UCSD-AML1 (cell line): Measurements from ENCODE around the gene TM7SF3.

Source experiments
- DNase-seq: peaks from one replicate; lab custom pipeline; 2025; ENCODE audit not compliant: unreplicated experiment; lab: John Stamatoyannopoulos, UW

TM7SF3 gene

DNA sequence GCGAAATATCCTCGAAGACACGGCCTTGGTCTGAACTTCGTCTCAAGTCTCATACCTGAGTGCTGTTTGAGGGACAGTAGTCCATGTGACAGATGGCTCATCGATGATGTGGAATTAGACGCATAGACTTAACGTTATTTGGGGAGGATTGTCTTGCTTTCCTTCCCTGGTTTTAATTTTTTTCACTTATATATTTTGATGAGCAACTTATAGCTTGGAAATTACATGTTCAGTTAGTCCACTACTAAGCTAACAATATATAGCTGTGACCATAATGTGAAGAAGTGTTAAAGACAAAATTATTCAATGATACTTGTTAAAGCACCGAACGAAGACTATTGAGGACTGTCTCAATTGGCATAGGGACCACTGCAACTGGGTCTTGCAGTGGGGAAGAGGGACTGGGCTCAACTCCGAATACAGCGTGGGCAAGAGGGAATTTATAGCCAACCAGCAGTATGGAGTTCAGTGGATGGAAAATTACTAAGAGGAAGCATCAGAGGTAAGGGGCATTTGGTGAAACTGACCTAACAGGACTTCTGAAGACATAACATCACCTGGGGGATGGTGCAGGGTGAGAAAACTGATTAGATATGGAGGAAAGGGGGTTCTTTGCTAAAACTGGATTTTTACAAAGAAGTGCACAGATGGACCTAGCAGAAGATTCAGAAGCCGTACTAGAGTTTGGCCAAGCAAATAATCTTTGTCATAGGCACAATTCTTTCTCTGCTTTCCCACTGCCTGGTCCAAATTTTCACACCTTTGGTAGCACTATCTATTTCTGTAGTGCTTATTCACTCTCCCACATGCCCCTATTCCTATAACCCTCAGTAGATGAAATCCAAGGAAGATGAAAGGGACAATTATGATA lies 910 bp upstream of the TM7SF3 start:
- DNase-seq = no peak

DNA sequence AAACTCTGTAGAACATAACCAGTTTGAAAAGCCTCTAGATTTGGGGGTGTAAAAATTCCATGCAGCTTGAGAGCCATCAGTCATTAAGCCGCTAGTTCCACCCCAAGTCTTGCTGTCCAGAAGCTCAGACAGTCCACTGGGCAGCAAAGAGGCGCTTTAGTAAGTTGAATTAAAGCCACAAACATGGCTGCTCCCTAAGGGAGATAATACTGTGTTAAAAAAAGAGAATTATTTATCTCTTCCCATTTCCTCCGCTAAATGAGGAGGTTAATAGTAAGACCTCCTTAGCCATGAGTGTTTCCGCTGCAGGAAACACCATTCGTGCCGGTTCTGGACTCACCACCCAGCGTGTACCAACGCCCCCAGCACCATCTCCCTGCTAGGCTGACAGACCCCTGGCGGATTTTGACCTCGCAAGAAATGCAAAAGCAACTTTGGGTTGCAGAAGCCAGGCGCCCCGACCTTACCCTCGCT lies 536 bp downstream of the TM7SF3 start:
- DNase-seq = no peak

DNA sequence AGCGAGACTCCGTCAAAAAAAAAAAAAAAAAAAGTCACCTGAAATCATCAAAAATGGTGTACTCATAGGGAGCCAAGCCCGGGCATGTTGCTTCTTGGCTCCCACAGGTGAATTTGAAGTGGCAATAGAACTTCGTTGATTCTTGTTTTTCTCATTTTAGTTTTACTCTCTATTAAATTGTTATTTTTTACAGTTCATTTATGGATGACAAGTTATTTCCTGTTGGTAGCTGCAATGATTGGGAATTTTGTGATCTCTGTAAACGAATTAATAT lies 1.3 kb downstream of the TM7SF3 start:
- DNase-seq = no peak

DNA sequence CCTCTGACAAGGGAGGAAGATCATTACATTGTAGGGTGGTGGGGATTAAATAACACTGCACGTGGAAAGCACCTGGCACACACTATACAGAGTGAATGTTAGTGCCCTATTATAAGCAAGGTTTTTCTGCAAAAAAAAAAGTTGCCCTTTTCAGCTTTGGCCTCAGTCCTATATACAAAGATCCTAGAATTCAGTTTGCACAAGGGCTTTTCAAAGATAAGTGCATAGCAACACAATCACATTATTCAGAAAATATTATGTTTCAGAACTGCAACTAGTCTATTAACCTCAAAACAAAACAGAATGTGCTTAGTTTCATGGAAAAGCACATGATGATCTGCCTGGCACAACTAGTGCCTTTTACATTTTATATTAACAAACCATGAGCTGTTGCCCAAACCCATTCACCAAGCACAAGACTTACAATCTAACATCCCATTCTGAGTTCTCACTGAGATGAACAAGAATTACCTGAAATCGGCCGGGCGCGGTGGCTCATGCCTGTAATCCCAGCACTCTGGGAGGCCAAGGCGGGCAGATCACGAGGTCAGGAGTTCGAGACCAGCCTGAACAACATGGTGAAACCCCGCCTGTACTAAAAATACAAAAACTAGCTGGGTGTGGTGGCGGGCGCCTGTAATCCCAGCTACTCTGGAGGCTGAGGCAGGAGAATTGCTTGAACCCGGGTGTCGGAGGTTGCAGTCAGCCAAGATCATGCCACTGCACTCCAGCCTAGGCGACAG lies 1.8 kb downstream of the TM7SF3 start:
- DNase-seq = no peak

DNA sequence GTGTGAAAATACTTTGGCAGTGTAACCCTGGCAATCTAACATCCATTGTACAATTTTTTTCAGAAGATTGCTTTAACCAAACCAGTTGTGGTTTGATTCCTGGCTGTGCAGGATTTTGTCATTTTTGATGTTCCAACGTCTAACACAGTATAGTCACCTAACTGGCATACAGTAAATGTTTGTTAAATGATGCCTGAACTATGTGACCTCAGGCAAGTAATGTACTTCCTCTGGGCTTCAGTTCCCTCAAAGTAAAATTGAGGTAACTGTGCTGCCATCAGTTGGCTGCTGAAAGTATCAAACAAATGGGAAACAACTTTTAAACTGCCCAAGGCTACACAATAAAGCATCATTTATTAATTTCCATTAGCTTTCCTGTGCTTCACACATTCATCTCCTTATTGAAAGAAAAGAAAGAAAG lies 4.3 kb downstream of the TM7SF3 start:
- no peak for DNase-seq

- no peak for DNase-seq
Observed at GRCh38 chr12:27008081-27008480, 6.1 kb downstream of the TM7SF3 start.

DNA sequence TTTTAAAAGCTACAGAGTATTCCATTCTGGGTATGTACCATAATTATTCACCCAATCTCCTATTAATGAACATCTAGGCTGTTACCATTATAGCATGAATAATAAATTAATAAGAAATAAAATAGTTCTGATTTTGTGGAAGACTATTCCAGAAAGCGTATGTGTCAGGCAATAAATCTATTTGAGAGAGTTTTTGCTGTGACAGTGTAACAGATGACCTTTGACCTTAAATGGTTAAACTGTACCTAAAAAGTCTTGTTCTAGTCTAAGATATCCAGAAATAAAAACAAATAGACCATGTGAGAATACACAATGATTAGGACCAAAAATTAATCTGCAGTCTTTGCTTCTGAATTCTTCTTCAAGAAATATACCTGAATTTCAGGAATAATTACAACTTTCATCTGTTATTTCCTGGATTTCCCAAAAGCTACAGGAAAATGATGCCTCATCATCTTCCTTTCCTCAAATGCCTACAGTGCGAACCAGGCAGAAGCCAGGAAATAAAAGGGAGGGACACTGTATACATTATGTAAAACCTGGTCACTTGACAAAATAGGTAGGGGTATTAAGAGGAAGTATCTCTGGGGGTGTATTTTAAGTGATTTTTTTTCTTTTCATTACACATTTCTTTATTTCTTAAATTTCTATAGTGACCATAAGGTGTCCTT lies 7.3 kb downstream of the TM7SF3 start:
- DNase-seq = no peak

DNA sequence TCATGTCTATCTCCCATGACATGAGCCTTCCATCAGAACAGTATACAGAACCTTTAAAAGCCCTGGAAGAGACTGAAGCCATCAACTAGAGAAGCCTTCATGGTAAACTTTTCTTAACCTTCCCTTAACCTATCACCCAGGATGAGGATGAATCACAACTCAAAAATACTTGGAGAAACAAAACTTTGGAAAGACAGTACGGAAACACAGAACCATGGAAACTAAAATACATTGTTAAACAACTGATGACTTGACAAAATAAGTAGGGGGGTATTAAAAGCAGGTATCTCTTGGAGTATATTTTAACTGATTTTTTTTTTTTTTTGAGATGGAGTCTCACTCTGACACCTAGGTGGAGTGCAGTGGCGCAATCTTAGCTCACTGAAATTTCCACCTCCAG lies 8.7 kb downstream of the TM7SF3 start:
- no peak for DNase-seq

DNA sequence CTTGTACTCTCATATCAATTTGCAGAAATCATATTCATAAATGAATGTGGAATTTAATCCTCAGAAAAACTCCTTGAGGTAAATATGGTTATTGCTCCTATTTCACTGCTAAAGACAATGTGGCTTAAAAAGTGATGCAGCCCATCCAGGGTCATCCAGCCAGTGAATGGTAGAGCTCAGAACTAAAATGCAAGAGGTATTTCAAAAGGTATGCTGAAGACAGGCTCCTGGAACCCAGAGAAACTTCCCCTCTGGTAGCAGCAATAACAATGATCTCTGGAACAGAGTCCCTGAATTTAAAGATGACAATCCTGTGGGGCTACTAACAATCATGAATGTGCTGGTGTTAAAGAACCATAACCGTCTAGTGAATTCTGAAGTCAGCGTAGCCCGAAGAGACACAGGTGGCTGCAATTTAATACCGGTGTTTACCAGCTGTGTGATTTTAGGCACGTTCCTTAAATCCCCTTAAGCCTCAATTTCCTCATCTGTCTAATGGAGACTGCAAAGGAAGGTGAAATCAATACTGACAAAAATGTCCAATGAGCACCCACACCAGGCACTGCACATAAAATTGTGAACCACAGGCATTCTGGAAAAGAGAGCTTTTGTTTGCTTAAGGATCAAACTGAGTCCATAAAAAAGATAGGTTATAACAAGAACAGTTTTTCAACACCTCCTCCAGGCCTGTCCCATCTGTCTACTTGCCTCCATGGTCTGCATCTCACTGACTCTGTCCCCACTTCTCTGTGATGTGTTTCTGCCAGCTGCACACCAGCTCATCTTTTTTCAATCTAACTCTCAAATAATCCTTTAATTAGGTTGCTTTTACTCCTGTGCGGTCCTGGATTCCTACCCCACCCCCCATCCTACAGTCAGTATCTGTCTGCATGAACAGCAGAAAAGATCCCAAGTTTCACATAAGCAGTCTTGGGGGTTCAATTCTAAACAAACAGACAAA lies 10.5 kb downstream of the TM7SF3 start:
- no peak for DNase-seq

GRCh38 chr12:27002141-27002540 lies 12.0 kb downstream of the TM7SF3 start:
- DNase-seq = no peak

DNA sequence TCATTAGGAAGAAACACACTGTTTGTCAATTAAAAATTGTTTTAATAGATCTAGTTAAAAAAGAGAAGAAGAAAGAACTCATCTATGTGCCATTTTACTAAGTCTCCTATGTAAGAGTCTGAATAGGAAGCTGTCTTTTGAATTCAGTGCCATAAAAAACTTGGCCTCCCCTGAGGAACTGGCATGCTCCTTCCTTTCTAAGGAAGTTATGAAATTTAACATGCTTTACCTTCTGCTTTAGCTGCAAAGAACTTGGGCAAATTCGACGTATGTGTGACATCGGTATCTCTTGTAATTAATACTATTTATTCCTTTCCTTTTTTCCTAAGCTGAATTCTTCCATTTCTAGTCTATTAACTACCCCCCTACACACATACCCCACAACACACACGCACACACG lies 12.5 kb downstream of the TM7SF3 start:
- DNase-seq = no peak

DNA sequence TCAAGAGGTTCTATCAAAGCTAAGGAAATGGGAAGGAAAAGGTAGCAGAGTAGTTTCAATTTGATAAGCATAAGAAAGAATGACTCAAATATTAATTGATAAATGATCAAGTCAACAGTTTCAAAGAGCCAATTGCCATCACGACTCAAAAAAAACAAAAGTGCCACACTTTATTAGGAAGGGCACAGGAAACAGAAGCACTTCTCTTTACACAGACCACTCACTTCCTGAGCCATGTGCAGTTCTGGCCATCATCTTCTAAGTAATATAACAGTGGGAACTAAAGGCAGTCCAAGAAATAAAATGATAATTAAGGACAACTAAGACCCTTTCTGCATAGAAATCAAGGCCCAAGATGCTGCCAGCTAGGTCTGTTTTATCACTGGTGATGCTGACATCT lies 13.2 kb downstream of the TM7SF3 start:
- DNase-seq = no peak

GRCh38 chr12:26997003-26997402 lies 17.2 kb downstream of the TM7SF3 start:
- no peak for DNase-seq

- no peak for DNase-seq
Observed at GRCh38 chr12:26995706-26996105, 18.5 kb downstream of the TM7SF3 start.

GRCh38 chr12:26994109-26994508 lies 20.1 kb downstream of the TM7SF3 start:
- no peak for DNase-seq

DNA sequence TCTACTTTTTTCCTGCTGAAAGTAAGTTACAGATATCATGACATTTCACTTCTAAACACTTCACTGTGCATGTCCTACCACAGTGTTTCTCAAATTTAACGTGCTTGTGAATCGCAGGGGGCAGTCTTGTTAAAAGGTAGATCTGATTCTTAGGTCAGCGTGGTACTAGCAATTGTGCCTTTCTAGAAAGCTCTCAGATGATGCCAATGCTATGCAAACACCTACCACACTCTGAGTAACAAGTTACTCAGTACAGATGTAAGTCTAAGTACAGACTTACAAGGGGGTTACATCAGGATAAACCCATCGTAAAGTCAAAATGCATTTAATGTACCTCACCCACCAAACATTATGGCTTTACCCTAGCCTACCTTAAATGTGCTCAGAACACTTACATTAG lies 22.4 kb downstream of the TM7SF3 start:
- DNase-seq = no peak

DNA sequence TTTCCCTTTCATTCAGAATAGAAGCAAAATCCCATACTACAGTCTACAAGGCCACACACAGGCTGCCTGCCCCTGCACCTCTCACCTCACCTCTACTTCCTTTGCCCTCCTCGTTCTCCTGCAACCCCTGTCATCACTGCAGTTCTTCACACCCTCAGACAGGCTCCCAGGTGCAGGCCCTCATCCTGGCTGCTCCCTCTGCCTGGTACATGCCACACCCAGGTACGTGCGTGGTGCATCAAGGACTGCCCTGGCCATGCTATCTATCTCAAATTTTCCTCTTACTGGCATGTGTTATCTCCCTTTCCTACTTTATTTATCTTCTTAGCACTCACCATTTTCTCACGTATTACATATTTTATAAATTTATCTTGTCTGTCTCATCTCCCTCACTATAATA lies 24.3 kb downstream of the TM7SF3 start:
- DNase-seq = no peak

DNA sequence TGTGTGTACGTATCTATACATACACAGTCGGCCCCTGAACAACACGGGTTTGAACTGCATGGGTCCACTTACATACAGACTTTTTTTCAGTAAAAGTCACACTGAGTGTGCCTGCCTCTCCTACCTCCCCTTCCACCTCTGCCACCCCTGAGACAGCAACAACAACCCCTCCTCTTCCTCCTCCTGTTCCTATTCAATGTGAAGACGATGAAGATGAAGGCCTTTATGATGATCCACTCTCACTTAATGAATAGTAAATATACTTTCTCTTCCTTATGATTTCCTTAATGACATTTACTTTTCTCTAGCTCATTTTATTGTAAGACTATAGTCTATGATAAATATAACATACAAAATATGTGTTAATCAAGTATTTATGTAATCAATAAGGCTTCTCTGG lies 25.5 kb downstream of the TM7SF3 start:
- DNase-seq = no peak

- no peak for DNase-seq
Observed at GRCh38 chr12:26987634-26988424, 26.4 kb downstream of the TM7SF3 start.

DNA sequence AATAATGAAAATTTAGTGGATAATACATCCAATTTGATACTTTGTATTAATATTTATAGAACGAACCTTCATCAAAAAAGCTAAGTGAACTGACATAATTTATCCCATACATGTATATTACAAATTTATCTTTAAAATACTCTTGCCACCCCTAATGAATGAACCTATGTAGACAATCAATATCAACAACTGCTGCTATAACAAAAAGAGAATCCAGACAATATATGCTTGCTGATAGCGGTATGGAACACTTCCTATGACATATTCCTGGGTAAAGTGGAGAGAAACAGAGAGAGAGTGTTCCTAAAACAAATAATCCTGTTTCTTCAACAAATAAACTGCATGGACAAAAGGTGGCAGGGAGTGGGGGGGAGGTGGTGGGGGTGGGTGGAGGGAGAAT lies 31.3 kb downstream of the TM7SF3 start:
- DNase-seq = no peak
